H9 (cell line): ENCODE measurements around the gene SIGLEC14. TPM values are rescaled to one million over a fixed set of nuclear protein-coding genes. Genes with fewer than 3 reads are reported as not detected.
A peak's percentile ranks its signal among the peaks of the same experiment; 100 is the strongest.

Experiments used
- DNase-seq: peaks from one replicate; pipeline ENCODE4 v3.0.0-alpha.2; 2017
- H2AFZ ChIP-seq: one replicate; pipeline ENCODE4 v1.6.1; 2013; ENCODE audit warnings: mild to moderate bottlenecking, low read length, control low read depth, moderate library complexity
- H2AK5ac ChIP-seq: 2 replicates; pipeline ENCODE4 v1.6.1; 2013; ENCODE audit warnings: low read length, control low read depth, mixed read lengths; ENCODE audit not compliant: insufficient read length
- H2BK120ac ChIP-seq: one replicate; pipeline ENCODE4 v1.6.1; 2013; ENCODE audit warnings: low read depth, mild to moderate bottlenecking, low read length, control low read depth, inconsistent platforms; ENCODE audit not compliant: poor library complexity, severe bottlenecking
- H2BK12ac ChIP-seq: 2 replicates; pipeline ENCODE4 v1.6.1; 2013; ENCODE audit warnings: low read length, control low read depth, mixed read lengths, low read depth; ENCODE audit not compliant: insufficient read length
- H2BK15ac ChIP-seq: 2 replicates; pipeline ENCODE4 v1.6.1; 2013; ENCODE audit warnings: low read depth, low read length, control low read depth
- H2BK20ac ChIP-seq: one replicate; pipeline ENCODE4 v1.6.1; 2013; ENCODE audit warnings: low read depth, mild to moderate bottlenecking, low read length, control low read depth, inconsistent platforms; ENCODE audit not compliant: poor library complexity, severe bottlenecking
- H2BK5ac ChIP-seq: 2 replicates; pipeline ENCODE4 v1.6.1; 2013; ENCODE audit warnings: low read length, control low read depth, mixed read lengths; ENCODE audit not compliant: insufficient read length
- H3K14ac ChIP-seq: 2 replicates; pipeline ENCODE4 v1.6.1; 2013; ENCODE audit warnings: low read length, control low read depth; ENCODE audit not compliant: insufficient read depth
- H3K18ac ChIP-seq: 2 replicates; pipeline ENCODE4 v1.6.1; 2013; ENCODE audit warnings: low read depth, mild to moderate bottlenecking, mixed read lengths, low read length, control low read depth; ENCODE audit not compliant: insufficient read length
- H3K23ac ChIP-seq: 2 replicates; pipeline ENCODE4 v1.6.1; 2013; ENCODE audit warnings: low read length, control low read depth, mixed read lengths, low read depth; ENCODE audit not compliant: insufficient read length
- H3K23me2 ChIP-seq: 2 replicates; pipeline ENCODE4 v1.6.1; 2013; ENCODE audit warnings: low read depth, mild to moderate bottlenecking, mixed read lengths, low read length, control low read depth; ENCODE audit not compliant: insufficient read length, poor library complexity, severe bottlenecking
- H3K27ac ChIP-seq: 2 replicates; pipeline ENCODE4 v1.5.1; 2013; ENCODE audit warnings: low read length, control low read depth, mixed read lengths, low read depth; ENCODE audit not compliant: insufficient read length
- H3K27me3 ChIP-seq: 2 replicates; pipeline ENCODE4 v1.6.1; 2013; ENCODE audit warnings: low read length, control low read depth, inconsistent platforms; ENCODE audit not compliant: insufficient read depth
- H3K4ac ChIP-seq: 2 replicates; pipeline ENCODE4 v1.6.1; 2013; ENCODE audit warnings: low read depth, mild to moderate bottlenecking, control low read depth, inconsistent platforms, low read length, moderate library complexity
- H3K4me1 ChIP-seq: 2 replicates; pipeline ENCODE4 v1.6.1; 2013; ENCODE audit warnings: low read length, control low read depth, inconsistent platforms; ENCODE audit not compliant: insufficient read depth
- H3K4me2 ChIP-seq: 2 replicates; pipeline ENCODE4 v1.6.1; 2013; ENCODE audit warnings: low read length, control low read depth, mixed read lengths; ENCODE audit not compliant: insufficient read length, insufficient read depth
- H3K56ac ChIP-seq: 2 replicates; pipeline ENCODE4 v1.6.1; 2013; ENCODE audit warnings: low read depth, mild to moderate bottlenecking, mixed read lengths, low read length, control low read depth; ENCODE audit not compliant: insufficient read length
- H3K79me1 ChIP-seq: 2 replicates; pipeline ENCODE4 v1.6.1; 2013; ENCODE audit warnings: low read depth, mild to moderate bottlenecking, moderate library complexity, low read length, control low read depth, inconsistent platforms; ENCODE audit not compliant: insufficient read depth, poor library complexity, severe bottlenecking
- H3K79me2 ChIP-seq: 2 replicates; pipeline ENCODE4 v1.6.1; 2013; ENCODE audit warnings: low read length, control low read depth, inconsistent platforms; ENCODE audit not compliant: insufficient read depth
- H3K9ac ChIP-seq: 2 replicates; pipeline ENCODE4 v1.6.1; 2013; ENCODE audit warnings: low read length, control low read depth, mixed read lengths; ENCODE audit not compliant: insufficient read length; ENCODE audit errors: extremely low read depth
- H3K9me3 ChIP-seq: one replicate; pipeline ENCODE4 v1.6.1; 2013; ENCODE audit warnings: low read depth, low read length, inconsistent platforms; ENCODE audit not compliant: control insufficient read depth
- H3T11ph ChIP-seq: one replicate; pipeline ENCODE4 v1.6.1; 2013; ENCODE audit warnings: mild to moderate bottlenecking, low read length, control low read depth, inconsistent platforms
- H4K20me1 ChIP-seq: one replicate; pipeline ENCODE4 v1.6.1; 2013; ENCODE audit not compliant: control insufficient read depth, insufficient read length, insufficient read depth
- H4K5ac ChIP-seq: 2 replicates; pipeline ENCODE4 v1.6.1; 2013; ENCODE audit warnings: low read depth, mild to moderate bottlenecking, mixed read lengths, low read length, control low read depth; ENCODE audit not compliant: insufficient read length
- H4K8ac ChIP-seq: replicated peaks from 2 replicates; pipeline ENCODE4 v1.6.1; 2013; ENCODE audit warnings: low read length, control low read depth, mixed read lengths, low read depth; ENCODE audit not compliant: insufficient read length
- H4K91ac ChIP-seq: 2 replicates; pipeline ENCODE4 v1.6.1; 2013; ENCODE audit warnings: low read depth, mild to moderate bottlenecking, moderate library complexity, mixed read lengths, low read length, control low read depth; ENCODE audit not compliant: insufficient read length
- H3K27ac Mint-ChIP-seq, 3 experiments: 2 replicates in 2 of 3; 3 replicates in 1 of 3; pipeline ENCODE4 v1.8.0; 2020 to 2021; ENCODE audit warnings: mixed read lengths in 3 of 3, mild to moderate bottlenecking in 1 of 3, moderate library complexity in 1 of 3
- H3K27me3 Mint-ChIP-seq: 2 replicates; pipeline ENCODE4 v1.8.0; 2021; ENCODE audit warnings: low read depth, mild to moderate bottlenecking, moderate library complexity, mixed read lengths
- H3K36me3 Mint-ChIP-seq, 3 experiments: 2 replicates in 2 of 3; 3 replicates in 1 of 3; pipeline ENCODE4 v1.8.0; 2020 to 2021; ENCODE audit warnings: low read depth in 3 of 3, mixed read lengths in 3 of 3; ENCODE audit not compliant: insufficient read depth in 1 of 3
- H3K4me1 Mint-ChIP-seq, 2 experiments: 2 replicates each; pipeline ENCODE4 v1.8.0; 2020; ENCODE audit warnings: mixed read lengths in 2 of 2
- H3K4me3 Mint-ChIP-seq, 2 experiments: 2 replicates in 1 of 2; 3 replicates in 1 of 2; pipeline ENCODE4 v1.8.0; 2020 to 2021; ENCODE audit warnings: mild to moderate bottlenecking in 2 of 2, mixed read lengths in 2 of 2, moderate library complexity in 1 of 2
- H3K9me3 Mint-ChIP-seq, 2 experiments: 2 replicates in 1 of 2; 3 replicates in 1 of 2; pipeline ENCODE4 v1.8.0; 2020; ENCODE audit warnings: mild to moderate bottlenecking in 2 of 2, mixed read lengths in 2 of 2, moderate library complexity in 1 of 2
- WGBS: extraction: QIAGEN DNeasy Blood & Tissue Kit; methylation state at CpG from one replicate; pipeline ENCODE4 v1.1.7; 2013; ENCODE audit warnings: missing lambda C conversion rate, low lambda C conversion rate, mixed read lengths; ENCODE audit not compliant: insufficient read length; ENCODE audit errors: extremely low coverage; 5-methylcytosine and 5-hydroxymethylcytosine counted together
- total RNA-seq: library from RNA; stranded (reverse); gene quantifications from 2 replicates; pipeline ENCODE4 v1.2.1, GENCODE V29; 2021
- TF ChIP-seq, protein P1 (sequence below): fragments of 200-600 bp; sonication (generic); conservative IDR thresholded peaks from 3 replicates; pipeline ENCODE4 v1.8.0; 2021; ENCODE audit warnings: antibody characterized with exemption, mild to moderate bottlenecking

The SIGLEC14 gene
- total RNA-seq, 1 experiment from 2014 or later, result not detected

DNA sequence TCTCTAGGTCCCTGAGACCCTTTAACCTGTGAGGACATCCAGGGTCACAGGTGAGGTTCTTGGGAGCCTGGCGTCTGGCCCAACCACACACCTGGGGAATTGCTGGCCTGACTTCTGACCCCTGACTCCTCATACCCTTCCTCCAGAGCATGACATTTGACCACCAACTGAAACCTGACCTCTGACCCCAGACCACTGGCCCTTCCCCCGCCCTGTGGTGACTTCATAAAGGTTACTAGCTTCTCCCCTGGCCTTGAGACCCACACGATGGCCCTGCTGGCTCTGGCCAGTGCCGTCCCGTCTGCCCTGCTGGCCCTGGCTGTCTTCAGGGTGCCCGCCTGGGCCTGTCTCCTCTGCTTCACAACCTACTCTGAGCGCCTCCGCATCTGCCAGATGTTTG lies 46.6 kb upstream of the SIGLEC14 start, which contains the start of gene SPACA6:
SPACA6 (plus strand) TSS at position 71 of the 400 bp plus-strand sequence; CDS start at position 268, 197 bp downstream.
- H3K36me3 Mint-ChIP-seq, result peaks cover 4 to 54% (median 33%) of the 10 kb centered on the region in 3 experiments; a peak in 6 of 7 replicates
- no peak within 1 kb of the TSS for H2AK5ac ChIP-seq
- no peaks in the 10 kb centered on the region for H3K27me3 Mint-ChIP-seq
- H3K9me3 ChIP-seq, result no peaks in the 10 kb centered on the region
- peaks cover 21 to 26% of the 10 kb centered on the region in 2 experiments for H3K4me1 Mint-ChIP-seq
- no peak within 1 kb of the TSS for H4K91ac ChIP-seq
- H3K27ac ChIP-seq, result no peak within 1 kb of the TSS
- H3K27me3 ChIP-seq, result no peaks in the 10 kb centered on the region
- no peaks in the 10 kb centered on the region; a peak in 1 of 5 replicates for H3K9me3 Mint-ChIP-seq
- TF ChIP-seq, protein P1, sequence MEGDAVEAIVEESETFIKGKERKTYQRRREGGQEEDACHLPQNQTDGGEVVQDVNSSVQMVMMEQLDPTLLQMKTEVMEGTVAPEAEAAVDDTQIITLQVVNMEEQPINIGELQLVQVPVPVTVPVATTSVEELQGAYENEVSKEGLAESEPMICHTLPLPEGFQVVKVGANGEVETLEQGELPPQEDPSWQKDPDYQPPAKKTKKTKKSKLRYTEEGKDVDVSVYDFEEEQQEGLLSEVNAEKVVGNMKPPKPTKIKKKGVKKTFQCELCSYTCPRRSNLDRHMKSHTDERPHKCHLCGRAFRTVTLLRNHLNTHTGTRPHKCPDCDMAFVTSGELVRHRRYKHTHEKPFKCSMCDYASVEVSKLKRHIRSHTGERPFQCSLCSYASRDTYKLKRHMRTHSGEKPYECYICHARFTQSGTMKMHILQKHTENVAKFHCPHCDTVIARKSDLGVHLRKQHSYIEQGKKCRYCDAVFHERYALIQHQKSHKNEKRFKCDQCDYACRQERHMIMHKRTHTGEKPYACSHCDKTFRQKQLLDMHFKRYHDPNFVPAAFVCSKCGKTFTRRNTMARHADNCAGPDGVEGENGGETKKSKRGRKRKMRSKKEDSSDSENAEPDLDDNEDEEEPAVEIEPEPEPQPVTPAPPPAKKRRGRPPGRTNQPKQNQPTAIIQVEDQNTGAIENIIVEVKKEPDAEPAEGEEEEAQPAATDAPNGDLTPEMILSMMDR, result no peak
- no peak within 1 kb of the TSS for H3K18ac ChIP-seq
- no peak for DNase-seq
- no peaks in the 10 kb centered on the region; the same call in 1 of the 2 replicates for H3K79me2 ChIP-seq
- peak within 1 kb of the TSS in 1 of 3 experiments; percentile 44; a peak in 2 of 7 replicates for H3K27ac Mint-ChIP-seq
- no peaks in the 10 kb centered on the region for H4K20me1 ChIP-seq
- no peak within 1 kb of the TSS for H3K4ac ChIP-seq
- H3K23ac ChIP-seq, result no peak within 1 kb of the TSS
- no peak within 1 kb of the TSS for H3K56ac ChIP-seq
- no peak within 1 kb of the TSS for H2AFZ ChIP-seq
- peak within 1 kb of the TSS; percentile 41 to 87; a peak in 4 of 5 replicates for H3K4me3 Mint-ChIP-seq
- no CpG with 5 or more reads among the region's 8 CpGs for WGBS
- H2BK12ac ChIP-seq, result no peak within 1 kb of the TSS
- H3K4me2 ChIP-seq, result no peak within 1 kb of the TSS
- no peak within 1 kb of the TSS for H2BK20ac ChIP-seq
- peaks cover 23% of the 10 kb centered on the region for H3K23me2 ChIP-seq
- no peak within 1 kb of the TSS for H2BK120ac ChIP-seq
- no peaks in the 10 kb centered on the region for H3K4me1 ChIP-seq
- no peak within 1 kb of the TSS for H3K9ac ChIP-seq
- H2BK15ac ChIP-seq, result no peak within 1 kb of the TSS
- H4K8ac ChIP-seq, result no peak within 1 kb of the TSS
- no peak within 1 kb of the TSS for H3T11ph ChIP-seq
- no peak within 1 kb of the TSS for H2BK5ac ChIP-seq
- H3K79me1 ChIP-seq, result no peaks in the 10 kb centered on the region
- H4K5ac ChIP-seq, result no peak within 1 kb of the TSS
- H3K14ac ChIP-seq, result no peak within 1 kb of the TSS
